IPS-15b (cell line): ENCODE data around the gene PNMA1.

Experiments used
- H3K27me3 ChIP-seq: one replicate; pipeline ENCODE4 v1.6.1; 2013; ENCODE audit warnings: low read length; ENCODE audit not compliant: control insufficient read depth, insufficient read depth
- H3K36me3 ChIP-seq: one replicate; pipeline ENCODE4 v1.6.1; 2013; ENCODE audit warnings: low read length; ENCODE audit not compliant: control insufficient read depth, insufficient read depth
- H3K4me1 ChIP-seq: one replicate; pipeline ENCODE4 v1.6.1; 2013; ENCODE audit warnings: mild to moderate bottlenecking, low read length; ENCODE audit not compliant: control insufficient read depth, insufficient read depth
- H3K4me3 ChIP-seq: one replicate; pipeline ENCODE4 v1.5.1; 2013; ENCODE audit warnings: low read depth, low read length
- H3K9ac ChIP-seq: one replicate; pipeline ENCODE4 v1.6.1; 2013; ENCODE audit warnings: low read depth, mild to moderate bottlenecking, low read length
- H3K9me3 ChIP-seq: one replicate; pipeline ENCODE4 v1.6.1; 2013; ENCODE audit warnings: mild to moderate bottlenecking, low read length; ENCODE audit not compliant: control insufficient read depth, insufficient read depth

PNMA1 gene, protein sequence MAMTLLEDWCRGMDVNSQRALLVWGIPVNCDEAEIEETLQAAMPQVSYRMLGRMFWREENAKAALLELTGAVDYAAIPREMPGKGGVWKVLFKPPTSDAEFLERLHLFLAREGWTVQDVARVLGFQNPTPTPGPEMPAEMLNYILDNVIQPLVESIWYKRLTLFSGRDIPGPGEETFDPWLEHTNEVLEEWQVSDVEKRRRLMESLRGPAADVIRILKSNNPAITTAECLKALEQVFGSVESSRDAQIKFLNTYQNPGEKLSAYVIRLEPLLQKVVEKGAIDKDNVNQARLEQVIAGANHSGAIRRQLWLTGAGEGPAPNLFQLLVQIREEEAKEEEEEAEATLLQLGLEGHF

DNA sequence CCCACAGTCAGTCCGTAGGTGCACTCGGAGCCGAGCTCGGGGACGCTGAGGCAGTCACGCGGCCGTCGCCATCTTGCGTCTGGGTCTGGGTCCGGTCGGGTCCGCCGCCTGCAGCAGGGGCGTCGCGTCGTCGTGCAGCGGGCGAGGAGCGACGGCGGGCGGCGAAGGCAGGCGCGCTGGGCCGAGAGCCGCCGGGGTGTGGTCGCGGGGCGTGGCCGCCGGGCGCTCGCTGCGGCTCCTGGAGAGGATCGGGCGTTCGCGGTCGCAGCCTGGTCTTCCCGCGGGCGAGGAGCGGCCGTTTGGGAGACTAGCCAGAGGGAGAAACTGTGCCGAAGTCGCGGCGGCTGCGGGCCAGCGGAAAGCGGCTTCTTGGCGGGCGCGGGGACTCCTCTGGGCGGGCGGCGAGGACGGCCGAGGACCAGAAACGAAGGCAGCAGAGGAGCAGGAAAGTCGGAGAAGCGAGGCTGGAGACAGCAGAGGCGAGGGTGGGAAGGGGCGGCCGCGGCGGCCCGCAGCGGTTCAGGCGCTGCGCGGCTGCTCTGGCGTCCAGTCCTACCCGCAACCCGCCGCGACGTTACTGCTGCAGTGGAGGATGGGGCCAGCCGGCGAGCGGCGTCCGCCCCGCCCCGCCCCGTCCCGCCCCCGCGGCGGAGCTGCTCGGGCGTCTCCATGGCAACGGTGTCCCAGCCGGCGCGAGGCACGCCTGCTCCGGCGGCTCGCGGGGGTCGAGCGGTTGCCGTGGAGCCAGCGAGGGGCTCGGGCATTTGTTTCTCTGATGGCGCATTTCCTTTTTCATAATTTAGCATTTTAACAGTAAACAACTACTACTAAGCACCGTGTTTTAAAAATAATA is at the start of gene PNMA1:
Gene PNMA1 (minus strand): TSS at position 582 of the 853 bp plus-strand sequence. CDS start 745 bp downstream, outside the sequence.
- Histone ChIP-seq H3K36me3 (peaks cover 2% of the 10 kb centered on the region), H3K9me3 (no peaks in the 10 kb centered on the region)

DNA sequence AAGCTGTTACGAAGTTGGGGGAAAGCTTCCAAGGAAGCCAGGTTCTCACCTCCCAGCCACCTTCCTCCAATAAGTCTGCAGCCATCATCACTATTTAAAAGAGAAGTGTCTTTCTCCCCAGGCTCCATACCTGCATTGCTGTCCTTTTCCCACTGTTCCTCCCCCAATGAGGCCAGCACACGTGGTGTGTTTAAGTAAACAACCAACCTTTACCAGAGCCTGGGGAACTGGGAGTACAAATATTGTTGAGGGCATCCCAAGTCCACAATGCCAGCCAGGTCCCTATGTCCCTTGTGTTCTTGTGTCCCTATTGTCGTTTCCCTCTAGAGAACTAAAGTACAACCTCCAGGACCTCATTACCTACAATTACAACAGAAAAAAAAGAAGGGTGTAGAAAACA is 49.2 kb upstream of the PNMA1 start:
- no peak overlapping the region for H3K9ac ChIP-seq
- H3K9me3 ChIP-seq, result no peaks in the 10 kb centered on the region
- no peak overlapping the region for H3K4me3 ChIP-seq
- H3K4me1 ChIP-seq, result peaks cover 8% of the 10 kb centered on the region
- peaks cover 19% of the 10 kb centered on the region for H3K27me3 ChIP-seq
- no peaks in the 10 kb centered on the region for H3K36me3 ChIP-seq

More for the DNA sequence above, at the start of gene PNMA1:
- Histone ChIP-seq H3K9ac (peak within 1 kb of the TSS; percentile 95), H3K27me3 (no peaks in the 10 kb centered on the region), H3K4me1 (peaks cover 8% of the 10 kb centered on the region), H3K4me3 (peak within 1 kb of the TSS; percentile 96)

- Histone ChIP-seq H3K27me3 (peaks cover 19% of the 10 kb centered on the region), H3K9ac (no peak overlapping the region), H3K9me3 (no peaks in the 10 kb centered on the region), H3K4me3 (no peak overlapping the region), H3K36me3 (no peaks in the 10 kb centered on the region), H3K4me1 (peaks cover 13% of the 10 kb centered on the region)
Measured at GRCh38 chr14:73762375-73762822, 48.2 kb upstream of the PNMA1 start.

DNA sequence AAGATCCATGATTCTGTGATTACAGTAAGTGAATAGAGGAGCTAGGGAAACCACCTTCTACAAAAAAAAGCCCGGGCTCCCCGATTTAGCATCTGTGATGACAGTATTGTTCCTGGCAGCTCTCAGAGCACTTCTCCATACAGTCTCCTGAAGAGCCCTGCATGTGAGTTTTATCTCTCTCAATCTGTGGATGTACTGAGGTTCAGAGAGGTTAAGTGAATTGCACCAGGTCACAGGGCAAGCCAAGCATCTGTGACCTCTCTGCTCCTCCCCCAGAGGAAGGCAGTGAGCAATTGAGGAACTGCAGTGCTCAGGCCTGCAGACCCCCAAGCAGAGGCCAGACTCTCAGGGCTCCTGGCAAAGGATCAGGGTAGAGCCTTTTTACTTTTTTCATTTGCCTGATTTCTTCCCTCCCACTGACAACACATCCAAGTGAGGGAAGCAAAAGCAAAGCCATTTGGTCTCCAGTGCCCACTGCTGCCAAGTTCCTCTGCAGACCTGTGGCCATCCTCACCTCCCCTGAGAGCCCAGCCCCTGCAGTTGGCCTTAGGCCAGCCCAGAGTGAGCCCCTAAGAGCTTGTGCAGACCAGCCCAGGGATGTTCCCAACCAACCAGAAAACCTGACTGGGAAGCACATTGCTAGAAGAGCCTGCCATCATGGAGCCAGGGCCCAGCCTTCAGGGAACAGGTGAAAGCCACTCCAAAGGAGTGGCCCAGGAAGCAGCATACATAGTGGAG is 47.6 kb upstream of the PNMA1 start:
- Histone ChIP-seq H3K27me3 (peaks cover 19% of the 10 kb centered on the region), H3K4me3 (no peak overlapping the region), H3K36me3 (no peaks in the 10 kb centered on the region), H3K9me3 (no peaks in the 10 kb centered on the region), H3K4me1 (peaks cover 13% of the 10 kb centered on the region), H3K9ac (no peak overlapping the region)

DNA sequence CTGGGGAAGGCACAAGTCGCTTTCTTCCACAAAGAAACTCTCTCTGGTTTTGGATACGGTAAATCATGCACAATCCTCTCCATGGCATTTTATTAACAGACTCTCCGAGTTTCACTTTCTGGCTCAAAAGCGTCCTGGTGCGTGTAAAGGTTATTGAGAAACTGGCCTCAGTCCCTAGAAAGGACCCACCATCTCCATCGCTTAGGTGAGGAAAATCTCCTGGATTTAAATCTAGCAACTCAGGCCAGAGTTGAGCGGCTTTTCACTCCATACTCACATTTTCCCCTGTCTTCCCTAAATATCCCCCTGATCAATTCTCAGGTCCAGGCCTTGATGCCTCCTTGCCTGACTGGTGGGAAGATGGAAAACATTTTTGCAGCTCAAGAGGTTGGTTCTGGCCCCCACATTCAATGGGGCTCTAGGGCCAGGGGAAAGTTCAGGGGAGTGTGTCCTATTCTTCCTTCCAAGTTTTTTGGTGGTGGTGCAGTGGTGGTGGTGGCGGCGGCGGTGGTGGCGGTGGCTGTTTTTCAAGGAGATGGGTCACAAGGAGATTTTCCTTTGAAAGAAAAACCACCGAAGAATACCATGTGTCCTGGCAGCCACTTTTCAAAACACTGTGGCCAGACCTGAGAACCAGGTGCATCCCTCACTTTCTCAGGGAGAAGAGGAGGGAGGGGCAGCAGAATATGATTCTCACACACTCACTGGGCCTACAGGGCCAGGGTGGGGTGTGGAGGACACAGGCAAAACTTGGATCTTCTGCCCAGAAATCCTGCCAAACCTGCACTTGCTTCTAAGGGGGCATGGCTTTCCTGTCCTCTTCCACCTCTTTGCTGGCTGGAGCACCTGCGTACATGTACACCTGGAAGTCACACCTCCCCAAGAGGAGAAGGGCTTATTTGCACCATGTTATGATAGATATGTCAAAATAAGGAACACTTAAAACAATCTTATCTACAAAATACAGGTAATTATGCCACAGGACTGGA is 46.7 kb upstream of the PNMA1 start:
- H3K9me3 ChIP-seq, result no peaks in the 10 kb centered on the region
- H3K27me3 ChIP-seq, result peaks cover 19% of the 10 kb centered on the region
- H3K4me1 ChIP-seq, result peaks cover 13% of the 10 kb centered on the region
- peaks cover 3% of the 10 kb centered on the region for H3K36me3 ChIP-seq
- no peak overlapping the region for H3K9ac ChIP-seq
- H3K4me3 ChIP-seq, result peak overlapping the region; percentile 62

- Histone ChIP-seq H3K4me1 (peaks cover 13% of the 10 kb centered on the region), H3K9ac (no peak overlapping the region), H3K9me3 (no peaks in the 10 kb centered on the region), H3K36me3 (peaks cover 4% of the 10 kb centered on the region), H3K4me3 (peak overlapping the region; percentile 62), H3K27me3 (peaks cover 19% of the 10 kb centered on the region)
Measured at GRCh38 chr14:73759714-73760597, 45.8 kb upstream of the PNMA1 start.

GRCh38 chr14:73759183-73759713 is 45.1 kb upstream of the PNMA1 start:
- H3K36me3 ChIP-seq, result peaks cover 4% of the 10 kb centered on the region
- H3K4me3 ChIP-seq, result peak overlapping the region; percentile 77
- peaks cover 16% of the 10 kb centered on the region for H3K4me1 ChIP-seq
- H3K27me3 ChIP-seq, result peaks cover 19% of the 10 kb centered on the region
- no peaks in the 10 kb centered on the region for H3K9me3 ChIP-seq
- peak overlapping the region; percentile 60 for H3K9ac ChIP-seq

DNA sequence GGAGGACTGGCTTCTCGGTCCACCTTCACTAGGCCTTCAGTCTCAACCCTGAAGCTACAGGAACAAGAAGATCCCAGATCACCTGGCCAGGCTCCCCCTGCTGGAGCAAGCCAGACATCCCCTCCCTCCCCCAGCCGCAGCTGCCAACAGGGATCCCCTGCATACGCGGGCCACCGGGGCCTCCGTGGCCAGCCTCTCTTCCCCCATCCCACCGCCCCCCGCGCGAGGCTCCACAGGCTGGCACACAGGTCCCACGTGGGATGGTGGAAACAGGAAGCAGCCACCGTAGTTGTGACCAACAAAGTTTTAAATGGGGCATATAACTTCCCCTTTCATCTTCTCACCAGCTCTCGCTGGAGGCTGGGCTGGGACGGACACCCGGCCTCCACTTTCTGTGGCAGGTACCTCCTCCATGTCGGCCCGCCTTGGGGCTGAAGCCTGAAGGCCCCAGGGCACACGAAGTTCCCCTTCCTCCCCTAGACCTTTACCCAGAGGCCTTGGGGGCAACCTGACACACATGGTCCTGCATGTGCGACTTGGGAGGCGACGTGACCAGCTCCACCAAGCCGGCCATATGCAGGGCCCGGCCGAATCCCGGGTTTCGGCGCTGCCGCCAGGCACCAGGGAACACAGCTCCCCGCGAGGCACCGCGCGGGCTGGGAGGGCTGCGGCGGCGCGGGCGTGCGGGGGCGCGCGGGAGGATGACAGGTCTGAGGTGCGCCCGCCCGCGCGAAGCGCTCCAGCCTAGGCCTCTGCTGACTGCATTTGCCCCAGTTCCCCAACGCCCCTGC is 44.4 kb upstream of the PNMA1 start:
- Histone ChIP-seq H3K9ac (peak overlapping the region; percentile 60), H3K36me3 (peaks cover 4% of the 10 kb centered on the region), H3K9me3 (no peaks in the 10 kb centered on the region), H3K4me3 (peak overlapping the region; percentile 77), H3K4me1 (peaks cover 16% of the 10 kb centered on the region), H3K27me3 (peaks cover 19% of the 10 kb centered on the region)

- no peak overlapping the region for H3K9ac ChIP-seq
- peak overlapping the region; percentile 77 for H3K4me3 ChIP-seq
Measured at GRCh38 chr14:73757876-73758391, 43.8 kb upstream of the PNMA1 start.

More at GRCh38 chr14:73757876-73758391, 43.8 kb upstream of the PNMA1 start:
- Histone ChIP-seq H3K9me3 (no peaks in the 10 kb centered on the region), H3K36me3 (peaks cover 4% of the 10 kb centered on the region), H3K27me3 (peaks cover 19% of the 10 kb centered on the region), H3K4me1 (peaks cover 16% of the 10 kb centered on the region)
